GM12878 (cell line): Measurements from ENCODE around the gene GNA15. TPM values are rescaled to one million over a fixed set of nuclear protein-coding genes. Genes with fewer than 3 reads are reported as not detected.

ENCODE experiments used
- ATAC-seq: fragments of 200-7000 bp; cut with Tn5 transposase; 3 replicates; pipeline ENCODE4 v1.9.1; 2020; ENCODE audit warnings: mild to moderate bottlenecking, moderate library complexity
- BruUV-seq: library from RNA; stranded (reverse); fragments of 400-500 nt; replicated peaks from 2 replicates; lab custom pipeline; 2021; lab: Mats Ljungman, UMichigan
- CTCF ChIA-PET: fragments of 300-600 bp; sonication (Branson Sonifier 250); formaldehyde crosslinking; extraction: SDS; loops from one replicate; lab custom pipeline; 2021; ENCODE audit warnings: inconsistent platforms; lab: Yijun Ruan, JAX
- POLR2A ChIA-PET: fragments of 350-600 bp; formaldehyde crosslinking; extraction: SDS; loops from one replicate; lab custom pipeline; 2021; ENCODE audit warnings: inconsistent platforms; lab: Charles Lee
- RAD21 ChIA-PET: fragments of 300-600 bp; sonication (Branson Sonifier 250); formaldehyde crosslinking; loops from one replicate; lab custom pipeline; 2023; ENCODE audit warnings: antibody characterized with exemption; ENCODE audit not compliant: unreplicated experiment; lab: Charles Lee
- SMC1A ChIA-PET: fragments of 300-600 bp; sonication (Branson Sonifier 250); formaldehyde crosslinking; loops from one replicate; lab custom pipeline; 2023; ENCODE audit not compliant: unreplicated experiment, uncharacterized antibody; lab: Charles Lee
- DNase-seq: peaks from one replicate; pipeline ENCODE4 v3.0.0-alpha.2; 2011; ENCODE audit warnings: low read depth, low spot score
- FAIRE-seq: peaks from 3 replicates; lab custom pipeline; 2011; peaks lifted over from hg19 to GRCh38; lab: Jason Lieb, UNC
- H2AFZ ChIP-seq: 2 replicates; pipeline ENCODE4 v1.6.0; 2011; ENCODE audit warnings: low read depth, low read length, control low read depth; ENCODE audit not compliant: control insufficient read depth
- H3K27ac ChIP-seq: 2 replicates; pipeline ENCODE4 v1.5.1; 2011; ENCODE audit warnings: control low read depth; ENCODE audit not compliant: control insufficient read depth, insufficient read depth
- H3K27me3 ChIP-seq, 2 experiments: replicated peaks in 1 of 2; 2 replicates each; pipeline versions ENCODE4 v1.6.0 to v1.6.1; 2011; ENCODE audit warnings: low read length in 1 of 2; ENCODE audit not compliant: control insufficient read depth in 2 of 2, insufficient read depth in 2 of 2
- H3K36me3 ChIP-seq, 2 experiments: 2 replicates each; pipeline ENCODE4 v1.5.1; 2011; ENCODE audit warnings: low read length in 1 of 2; ENCODE audit not compliant: control insufficient read depth in 2 of 2, insufficient read depth in 2 of 2
- H3K4me1 ChIP-seq: 2 replicates; pipeline ENCODE4 v1.6.1; 2011; ENCODE audit warnings: mild to moderate bottlenecking, low read length, moderate library complexity, mixed read lengths; ENCODE audit not compliant: control insufficient read depth, insufficient read depth
- H3K4me2 ChIP-seq: 2 replicates; pipeline ENCODE4 v1.6.0; 2011; ENCODE audit warnings: control low read depth; ENCODE audit not compliant: control insufficient read depth, insufficient read depth
- H3K4me3 ChIP-seq: fragments of 200-600 bp; sonication (generic); 2 replicates; pipeline ENCODE4 v1.5.1; 2016
- H3K79me2 ChIP-seq: 2 replicates; pipeline ENCODE4 v1.6.0; 2011; ENCODE audit warnings: low read length; ENCODE audit not compliant: control insufficient read depth, insufficient read depth
- H3K9ac ChIP-seq: 2 replicates; pipeline ENCODE4 v1.8.0; 2011; ENCODE audit warnings: low read length, control low read depth, mixed read lengths; ENCODE audit not compliant: control insufficient read depth, insufficient read depth
- H3K9me3 ChIP-seq: replicated peaks from 3 replicates; pipeline ENCODE4 v1.5.1; 2011; ENCODE audit warnings: mild to moderate bottlenecking, low read length; ENCODE audit not compliant: control insufficient read depth, insufficient read depth
- H4K20me1 ChIP-seq: 2 replicates; pipeline ENCODE4 v1.6.0; 2011; ENCODE audit not compliant: control insufficient read depth, insufficient read depth
- BCL11A ChIP-seq: IDR thresholded peaks from 2 replicates; pipeline ENCODE4 v1.6.1; 2011; ENCODE audit warnings: low read depth, low read length
- CREM ChIP-seq: IDR thresholded peaks from 2 replicates; pipeline ENCODE4 v1.6.1; 2014; ENCODE audit warnings: antibody characterized with exemption, low read depth
- MEF2A ChIP-seq: IDR thresholded peaks from 2 replicates; pipeline ENCODE4 v1.6.1; 2011; ENCODE audit warnings: low read depth, mild to moderate bottlenecking, low read length, moderate library complexity; ENCODE audit not compliant: insufficient read depth
- MXI1 ChIP-seq: fragments of 150-350 bp; IDR thresholded peaks from 2 replicates; pipeline ENCODE4 v1.6.1; 2011; ENCODE audit warnings: low read depth, mild to moderate bottlenecking, inconsistent platforms, low read length, improper control_type of control experiment
- MYC ChIP-seq: IDR thresholded peaks from 2 replicates; pipeline ENCODE4 v1.6.1; 2011; ENCODE audit warnings: mild to moderate bottlenecking, low read length, moderate library complexity, inconsistent platforms; ENCODE audit not compliant: insufficient read depth, insufficient replicate concordance, insufficient read length, severe bottlenecking
- NR2C1 ChIP-seq: fragments of 450-650 bp; IDR thresholded peaks from 2 replicates; pipeline ENCODE4 v1.6.1; 2017; ENCODE audit warnings: antibody characterized with exemption, mild to moderate bottlenecking, moderate library complexity
- NRF1 ChIP-seq: conservative IDR thresholded peaks from 2 replicates; pipeline ENCODE4 v1.6.1; 2011; ENCODE audit warnings: mild to moderate bottlenecking, low read depth, low read length, improper control_type of control experiment
- RAD21 ChIP-seq: IDR thresholded peaks from 2 replicates; pipeline ENCODE4 v1.6.1; 2011; ENCODE audit warnings: mild to moderate bottlenecking, low read depth, low read length, moderate library complexity; ENCODE audit not compliant: insufficient read depth
- SMC3 ChIP-seq: IDR thresholded peaks from 2 replicates; pipeline ENCODE4 v1.6.1; 2011; ENCODE audit warnings: low read length, improper control_type of control experiment, borderline replicate concordance
- TCF7 ChIP-seq: IDR thresholded peaks from 2 replicates; pipeline ENCODE4 v1.6.1; 2014; ENCODE audit warnings: antibody characterized with exemption, borderline replicate concordance
- ZBED1 ChIP-seq: IDR thresholded peaks from 2 replicates; pipeline ENCODE4 v1.6.1; 2016; ENCODE audit warnings: borderline replicate concordance
- WGBS: methylation state at CpG from one replicate; pipeline ENCODE4 v1.1.6; 2016; ENCODE audit warnings: low lambda C conversion rate; ENCODE audit not compliant: insufficient replicate concordance, insufficient coverage; ENCODE audit errors: missing lambda C conversion rate; 5-methylcytosine and 5-hydroxymethylcytosine counted together
- in situ Hi-C: fragments of 300-500 bp; cut with MboI; formaldehyde crosslinking; loops from 9 replicates; pipeline ENCODE4 v1.14.3; 2018; ENCODE audit warnings: mixed read lengths
- intact Hi-C: fragments of 100-400 bp; cut with micrococcal nuclease; formaldehyde crosslinking; loops from one replicate; pipeline ENCODE4 v1.14.2; 2022; ENCODE audit not compliant: unreplicated experiment
- polyA plus RNA-seq, 11 experiments: library from polyadenylated mRNA; depleted of rRNA in 4 of 11; unstranded in 6 of 11; stranded (reverse) in 5 of 11; fragments of >200 nt; fragmentation: Nextera tagmentation in 4 of 11; fragmentation: Illumina TruSeq in 1 of 11; extraction: Ambion mirVana in 4 of 11; extraction: Trizol in 1 of 11; gene quantifications; 1 replicate in 1 of 11; 2 replicates in 10 of 11; pipeline versions ENCODE4 v1.2.1 to v1.2.3, GENCODE V29; 2011 to 2016; ENCODE audit warnings: inconsistent platforms in 2 of 11, missing spikeins in 2 of 11, low read depth in 1 of 11
- total RNA-seq, 4 experiments: library from RNA; depleted of rRNA in 3 of 4; stranded (reverse); fragments of >200 nt in 3 of 4; fragmentation: Illumina TruSeq in 1 of 4; extraction: Trizol in 1 of 4; gene quantifications; 2 replicates each; pipeline versions ENCODE4 v1.2.1 to v1.2.3, GENCODE V29; 2013 to 2021
- TF ChIP-seq, protein P1 (sequence below): fragments of 450-650 bp; IDR thresholded peaks from 2 replicates; pipeline ENCODE4 v1.6.1; 2017; ENCODE audit warnings: mild to moderate bottlenecking
- TF ChIP-seq, protein P2 (sequence below): IDR thresholded peaks from 2 replicates; pipeline ENCODE4 v1.6.1; 2011; ENCODE audit warnings: borderline replicate concordance, low read depth, mild to moderate bottlenecking, moderate library complexity, low read length; ENCODE audit not compliant: insufficient read depth, poor library complexity, severe bottlenecking
- TF ChIP-seq, protein P3 (sequence below): fragments of 450-650 bp; IDR thresholded peaks from 2 replicates; pipeline ENCODE4 v1.6.1; 2017; ENCODE audit warnings: antibody characterized with exemption, mild to moderate bottlenecking, moderate library complexity
- TF ChIP-seq, protein P4 (sequence below): IDR thresholded peaks from 2 replicates; pipeline ENCODE4 v1.6.1; 2012; ENCODE audit warnings: low read length, inconsistent platforms

The GNA15 gene
- total and polyA plus RNA-seq, 10 of the 15 experiments (the other 5 are each of a cell fraction or from before 2014, with no cell fraction given), result 0.42 to 18.0 (median 9.4) TPM

DNA sequence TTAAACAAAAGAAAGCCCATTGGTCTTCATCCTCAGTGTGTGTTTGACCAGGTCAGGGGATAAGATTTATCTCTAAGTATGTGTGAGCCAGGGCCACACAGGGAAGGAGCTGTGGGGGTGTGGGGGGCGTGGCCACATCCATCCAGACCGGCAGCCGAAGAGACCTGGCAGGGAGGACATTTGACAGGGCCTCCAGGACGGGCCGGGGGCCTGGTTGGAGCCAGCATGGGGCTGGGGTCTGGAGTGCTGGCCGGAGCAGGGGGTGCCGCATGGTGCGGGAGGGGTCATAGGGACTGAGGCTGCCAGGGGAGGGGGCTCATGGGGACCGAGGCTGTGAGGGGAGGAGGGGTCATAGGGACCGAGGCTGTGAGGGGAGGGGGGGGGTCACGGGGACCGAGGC lies 20.4 kb upstream of the GNA15 start (continued):
- TF ChIP-seq, protein P1, sequence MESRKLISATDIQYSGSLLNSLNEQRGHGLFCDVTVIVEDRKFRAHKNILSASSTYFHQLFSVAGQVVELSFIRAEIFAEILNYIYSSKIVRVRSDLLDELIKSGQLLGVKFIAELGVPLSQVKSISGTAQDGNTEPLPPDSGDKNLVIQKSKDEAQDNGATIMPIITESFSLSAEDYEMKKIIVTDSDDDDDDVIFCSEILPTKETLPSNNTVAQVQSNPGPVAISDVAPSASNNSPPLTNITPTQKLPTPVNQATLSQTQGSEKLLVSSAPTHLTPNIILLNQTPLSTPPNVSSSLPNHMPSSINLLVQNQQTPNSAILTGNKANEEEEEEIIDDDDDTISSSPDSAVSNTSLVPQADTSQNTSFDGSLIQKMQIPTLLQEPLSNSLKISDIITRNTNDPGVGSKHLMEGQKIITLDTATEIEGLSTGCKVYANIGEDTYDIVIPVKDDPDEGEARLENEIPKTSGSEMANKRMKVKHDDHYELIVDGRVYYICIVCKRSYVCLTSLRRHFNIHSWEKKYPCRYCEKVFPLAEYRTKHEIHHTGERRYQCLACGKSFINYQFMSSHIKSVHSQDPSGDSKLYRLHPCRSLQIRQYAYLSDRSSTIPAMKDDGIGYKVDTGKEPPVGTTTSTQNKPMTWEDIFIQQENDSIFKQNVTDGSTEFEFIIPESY, result no peak
- TF ChIP-seq, protein P2, sequence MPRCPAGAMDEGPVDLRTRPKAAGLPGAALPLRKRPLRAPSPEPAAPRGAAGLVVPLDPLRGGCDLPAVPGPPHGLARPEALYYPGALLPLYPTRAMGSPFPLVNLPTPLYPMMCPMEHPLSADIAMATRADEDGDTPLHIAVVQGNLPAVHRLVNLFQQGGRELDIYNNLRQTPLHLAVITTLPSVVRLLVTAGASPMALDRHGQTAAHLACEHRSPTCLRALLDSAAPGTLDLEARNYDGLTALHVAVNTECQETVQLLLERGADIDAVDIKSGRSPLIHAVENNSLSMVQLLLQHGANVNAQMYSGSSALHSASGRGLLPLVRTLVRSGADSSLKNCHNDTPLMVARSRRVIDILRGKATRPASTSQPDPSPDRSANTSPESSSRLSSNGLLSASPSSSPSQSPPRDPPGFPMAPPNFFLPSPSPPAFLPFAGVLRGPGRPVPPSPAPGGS, result no peak
- TF ChIP-seq RAD21, result no peak
- no peak for TF ChIP-seq BCL11A

DNA sequence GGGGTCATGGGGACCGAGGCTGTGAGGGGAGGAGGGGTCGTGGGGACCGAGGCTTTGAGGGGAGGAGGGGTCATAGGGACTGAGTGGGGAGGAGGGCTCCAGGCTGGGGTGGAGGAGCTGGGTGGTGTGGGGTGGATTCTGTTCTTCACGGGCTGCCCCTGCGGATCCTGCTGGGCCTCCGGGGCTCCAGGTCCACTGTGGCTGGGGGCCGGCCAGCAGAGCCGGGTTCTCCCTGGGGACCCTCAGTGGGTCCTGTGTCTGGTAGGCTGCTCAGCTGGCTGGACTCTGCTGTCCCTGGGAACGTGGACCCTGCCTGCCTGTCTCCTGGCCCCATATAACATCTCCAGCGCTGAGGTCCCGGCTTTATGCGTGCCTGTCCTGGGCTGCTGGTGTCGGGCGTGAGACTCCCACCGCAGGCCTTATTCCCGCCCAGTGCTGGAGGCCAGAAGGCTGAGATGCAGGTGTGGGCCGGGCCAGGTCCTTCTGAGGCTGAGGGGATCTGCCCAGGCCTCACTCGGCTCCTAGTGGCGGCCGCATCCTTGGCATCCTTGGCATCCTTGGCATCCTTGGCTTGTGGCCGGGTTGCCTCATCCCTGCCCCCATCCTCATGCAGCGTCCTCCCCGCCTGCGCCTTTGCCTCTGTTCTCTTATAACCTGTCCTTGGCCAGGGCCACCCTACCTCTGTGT lies 19.8 kb upstream of the GNA15 start:
- ChIA-PET SMC1A (no interaction called here), POLR2A (no interaction called here), RAD21 (no interaction called here), CTCF (no interaction called here)
- 81% methylated on average over 18 of the region's 24 CpGs for WGBS
- no peak for ATAC-seq
- H3K4me2 ChIP-seq, result no peak overlapping the region
- in situ Hi-C loops, result no loop called here
- no peak for DNase-seq
- no peak overlapping the region for H3K9ac ChIP-seq
- no peak overlapping the region for H3K4me3 ChIP-seq
- no peak overlapping the region for H3K27ac ChIP-seq
- H3K79me2 ChIP-seq, result no peaks in the 10 kb centered on the region
- no peaks in the 10 kb centered on the region for H3K4me1 ChIP-seq
- H3K9me3 ChIP-seq, result no peaks in the 10 kb centered on the region
- no TSS peak for BruUV-seq
- H3K27me3 ChIP-seq, result no peaks in the 10 kb centered on the region
- H2AFZ ChIP-seq, result no peak overlapping the region
- H4K20me1 ChIP-seq, result no peaks in the 10 kb centered on the region
- intact Hi-C loops, result no loop called here
- no peak for TF ChIP-seq TCF7
- TF ChIP-seq NRF1, result no peak
- TF ChIP-seq ZBED1, result no peak
- no peak for TF ChIP-seq CREM
- TF ChIP-seq NR2C1, result no peak
- TF ChIP-seq, protein P3, sequence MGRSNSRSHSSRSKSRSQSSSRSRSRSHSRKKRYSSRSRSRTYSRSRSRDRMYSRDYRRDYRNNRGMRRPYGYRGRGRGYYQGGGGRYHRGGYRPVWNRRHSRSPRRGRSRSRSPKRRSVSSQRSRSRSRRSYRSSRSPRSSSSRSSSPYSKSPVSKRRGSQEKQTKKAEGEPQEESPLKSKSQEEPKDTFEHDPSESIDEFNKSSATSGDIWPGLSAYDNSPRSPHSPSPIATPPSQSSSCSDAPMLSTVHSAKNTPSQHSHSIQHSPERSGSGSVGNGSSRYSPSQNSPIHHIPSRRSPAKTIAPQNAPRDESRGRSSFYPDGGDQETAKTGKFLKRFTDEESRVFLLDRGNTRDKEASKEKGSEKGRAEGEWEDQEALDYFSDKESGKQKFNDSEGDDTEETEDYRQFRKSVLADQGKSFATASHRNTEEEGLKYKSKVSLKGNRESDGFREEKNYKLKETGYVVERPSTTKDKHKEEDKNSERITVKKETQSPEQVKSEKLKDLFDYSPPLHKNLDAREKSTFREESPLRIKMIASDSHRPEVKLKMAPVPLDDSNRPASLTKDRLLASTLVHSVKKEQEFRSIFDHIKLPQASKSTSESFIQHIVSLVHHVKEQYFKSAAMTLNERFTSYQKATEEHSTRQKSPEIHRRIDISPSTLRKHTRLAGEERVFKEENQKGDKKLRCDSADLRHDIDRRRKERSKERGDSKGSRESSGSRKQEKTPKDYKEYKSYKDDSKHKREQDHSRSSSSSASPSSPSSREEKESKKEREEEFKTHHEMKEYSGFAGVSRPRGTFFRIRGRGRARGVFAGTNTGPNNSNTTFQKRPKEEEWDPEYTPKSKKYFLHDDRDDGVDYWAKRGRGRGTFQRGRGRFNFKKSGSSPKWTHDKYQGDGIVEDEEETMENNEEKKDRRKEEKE, result no peak
- TF ChIP-seq, protein P4, sequence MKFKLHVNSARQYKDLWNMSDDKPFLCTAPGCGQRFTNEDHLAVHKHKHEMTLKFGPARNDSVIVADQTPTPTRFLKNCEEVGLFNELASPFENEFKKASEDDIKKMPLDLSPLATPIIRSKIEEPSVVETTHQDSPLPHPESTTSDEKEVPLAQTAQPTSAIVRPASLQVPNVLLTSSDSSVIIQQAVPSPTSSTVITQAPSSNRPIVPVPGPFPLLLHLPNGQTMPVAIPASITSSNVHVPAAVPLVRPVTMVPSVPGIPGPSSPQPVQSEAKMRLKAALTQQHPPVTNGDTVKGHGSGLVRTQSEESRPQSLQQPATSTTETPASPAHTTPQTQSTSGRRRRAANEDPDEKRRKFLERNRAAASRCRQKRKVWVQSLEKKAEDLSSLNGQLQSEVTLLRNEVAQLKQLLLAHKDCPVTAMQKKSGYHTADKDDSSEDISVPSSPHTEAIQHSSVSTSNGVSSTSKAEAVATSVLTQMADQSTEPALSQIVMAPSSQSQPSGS, result no peak
- no peak for TF ChIP-seq MYC
- no peak for TF ChIP-seq MXI1
- no peak for TF ChIP-seq MEF2A
- TF ChIP-seq SMC3, result no peak
- FAIRE-seq, result no peak
- H3K36me3 ChIP-seq, result no peaks in the 10 kb centered on the region
